Bone marrow (tissue), 2 donors: ENCODE data around the gene RSRC1.
"Not testable (repeated sequence)": the region's sequence is repeated elsewhere in the genome, so short reads cannot be mapped to it uniquely, and the experiment has no call there.

Experiments
- DNase-seq, 2 donors: peaks; one replicate each; lab custom pipeline; 2025; lab: John Stamatoyannopoulos, UW

The RSRC1 gene

DNA sequence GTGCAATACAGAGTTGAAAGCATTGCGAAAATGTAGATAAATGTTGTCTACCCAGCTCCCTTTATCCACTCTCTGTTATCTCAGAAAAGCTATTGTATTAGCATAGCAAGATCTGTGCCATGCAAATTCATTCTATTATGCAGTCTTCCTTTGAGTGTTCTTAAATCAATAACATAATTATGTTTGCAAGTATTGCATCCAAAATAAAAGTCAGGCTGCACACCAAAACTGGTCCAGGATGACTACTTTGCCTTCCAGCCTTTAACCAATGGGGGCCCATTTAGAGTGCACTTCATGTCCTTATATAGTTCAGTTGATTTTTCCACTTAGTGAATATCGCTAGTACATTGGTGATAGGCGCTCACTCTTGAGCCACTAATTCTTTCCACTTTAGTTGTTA lies 353.7 kb downstream of the RSRC1 start:
- DNase-seq, result no peak

GRCh38 chr3:158465074-158465473 lies 355.2 kb downstream of the RSRC1 start:
- no peak for DNase-seq

GRCh38 chr3:158470944-158471638 lies 361.2 kb downstream of the RSRC1 start:
- no peak for DNase-seq

- DNase-seq, result no peak
These were observed 361.9 kb downstream of the RSRC1 start for GRCh38 chr3:158471639-158472294.

GRCh38 chr3:158479051-158479450 lies 369.2 kb downstream of the RSRC1 start:
- DNase-seq, result no peak

- no peak for DNase-seq
These were observed 373.9 kb downstream of the RSRC1 start for GRCh38 chr3:158483701-158484235.

DNA sequence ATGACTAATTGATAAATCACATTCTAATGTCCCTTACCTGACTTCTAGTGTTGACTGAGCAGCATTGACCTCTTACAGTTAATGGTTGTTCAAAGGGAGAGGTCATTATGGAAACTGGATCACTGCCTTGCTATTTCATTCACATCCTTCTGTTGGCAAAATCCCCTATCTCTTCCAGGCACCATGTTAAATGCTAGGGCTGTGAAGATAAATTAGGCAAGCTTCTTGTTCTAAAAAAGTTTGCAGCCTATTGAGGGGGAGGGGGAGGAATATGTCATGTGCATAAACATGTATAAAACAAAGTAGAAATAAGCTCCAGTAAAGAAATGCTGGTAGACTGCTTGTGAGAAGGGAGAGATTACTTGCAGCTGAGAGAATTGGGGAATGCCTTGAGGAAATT lies 376.3 kb downstream of the RSRC1 start:
- no peak for DNase-seq

GRCh38 chr3:158488670-158489069 lies 378.8 kb downstream of the RSRC1 start:
- DNase-seq, result no peak

DNA sequence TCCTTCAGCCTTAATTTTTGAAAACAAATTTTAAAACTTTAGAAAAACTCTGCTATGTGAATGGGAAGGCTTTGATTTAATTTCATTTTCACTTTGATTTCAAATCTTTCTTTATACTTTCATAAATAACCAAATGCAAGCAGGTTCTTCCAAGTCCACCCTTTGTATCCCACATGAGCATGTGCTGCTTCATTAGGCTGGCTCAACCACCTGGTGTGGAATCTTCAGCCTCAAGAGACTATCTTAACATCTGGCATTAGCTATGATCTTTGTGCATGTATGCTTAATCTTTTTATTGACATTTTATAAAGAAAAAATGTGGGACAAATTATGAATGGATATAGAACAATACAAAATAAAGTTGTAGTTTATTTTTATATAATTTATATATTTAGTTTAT lies 379.3 kb downstream of the RSRC1 start:
- DNase-seq, result no peak

GRCh38 chr3:158491968-158492367 lies 382.1 kb downstream of the RSRC1 start:
- DNase-seq, result no peak

DNA sequence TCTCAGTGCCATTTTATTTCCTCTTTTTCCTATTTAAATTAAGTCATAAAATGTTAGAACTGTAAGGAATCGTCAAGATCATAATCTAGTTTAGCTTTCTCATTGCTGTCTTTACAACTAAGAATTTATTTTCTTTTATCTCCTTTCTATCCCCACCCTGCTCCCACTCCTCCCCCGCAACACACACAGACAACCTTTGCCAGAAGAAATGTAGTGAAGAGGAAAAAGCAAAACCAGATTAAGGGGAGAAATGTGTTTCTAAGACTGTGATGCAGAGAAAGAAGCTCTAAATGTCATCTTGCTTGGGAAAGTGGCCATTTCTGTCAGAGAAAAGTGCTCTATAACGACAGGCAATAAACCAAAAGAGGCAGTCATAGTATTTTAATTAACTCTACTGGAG lies 382.8 kb downstream of the RSRC1 start:
- DNase-seq, result no peak

GRCh38 chr3:158493931-158494330 lies 384.0 kb downstream of the RSRC1 start:
- DNase-seq, result no peak

DNA sequence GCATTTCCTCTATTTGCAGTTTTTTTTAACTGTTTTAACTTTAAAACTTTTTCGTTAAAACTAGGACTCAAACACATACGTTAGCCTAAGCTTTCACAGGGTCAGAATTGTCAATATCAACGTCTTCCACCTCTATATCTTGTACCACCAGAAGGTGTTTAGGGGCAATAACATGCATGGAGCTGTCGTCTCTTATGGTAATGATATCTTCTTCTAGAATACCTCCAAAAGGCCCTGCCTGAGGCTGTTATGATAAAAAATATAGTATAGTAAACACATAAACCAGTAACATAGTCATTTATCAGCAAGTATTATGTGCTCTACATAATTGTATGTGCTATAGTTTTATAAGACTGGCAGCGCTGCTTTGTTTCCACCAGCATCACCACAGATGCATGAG lies 384.8 kb downstream of the RSRC1 start:
- no peak for DNase-seq

DNA sequence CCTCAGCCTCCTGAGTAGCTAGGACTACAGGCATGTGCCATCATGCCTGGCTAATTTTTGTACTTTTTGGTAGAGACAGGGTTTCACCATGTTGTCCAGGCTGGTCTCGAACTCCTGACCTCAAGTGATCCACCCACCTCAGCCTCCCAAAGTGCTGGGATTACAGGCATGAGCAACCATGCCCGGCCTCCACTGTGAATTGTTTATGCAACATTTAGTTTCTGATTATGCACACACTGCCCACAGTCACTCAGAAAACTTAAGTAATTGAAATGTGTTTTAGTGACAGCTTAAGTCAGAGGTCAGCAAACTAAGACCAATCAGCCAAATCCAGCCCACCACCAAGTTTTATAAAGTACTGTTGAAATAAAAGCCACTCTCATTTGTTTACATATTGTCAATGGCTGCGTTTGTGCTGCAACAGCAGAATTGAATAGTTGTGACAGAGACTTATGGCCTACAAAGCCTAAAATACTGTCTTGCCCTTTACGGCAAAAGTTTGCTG lies 385.6 kb downstream of the RSRC1 start:
- not testable (repeated sequence) for DNase-seq

DNA sequence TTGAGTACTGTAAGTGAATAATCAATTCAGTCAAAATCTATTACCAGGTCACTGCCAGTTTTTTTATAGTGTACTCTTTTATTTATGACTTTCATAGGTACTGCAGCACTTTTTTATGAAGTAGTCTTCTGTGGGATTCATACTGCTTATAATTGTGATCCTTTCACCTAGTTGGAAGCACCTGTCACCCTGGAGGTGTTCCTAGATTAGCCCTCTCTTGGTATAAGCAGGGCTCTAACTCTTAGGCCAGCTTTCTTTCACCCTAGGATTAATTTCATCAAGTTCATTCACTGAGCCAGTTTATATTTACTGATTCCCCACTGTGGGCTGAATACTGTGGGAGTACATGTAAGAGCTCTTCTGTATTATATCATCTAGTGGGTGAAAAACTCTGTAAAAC lies 395.2 kb downstream of the RSRC1 start:
- DNase-seq, result no peak

DNA sequence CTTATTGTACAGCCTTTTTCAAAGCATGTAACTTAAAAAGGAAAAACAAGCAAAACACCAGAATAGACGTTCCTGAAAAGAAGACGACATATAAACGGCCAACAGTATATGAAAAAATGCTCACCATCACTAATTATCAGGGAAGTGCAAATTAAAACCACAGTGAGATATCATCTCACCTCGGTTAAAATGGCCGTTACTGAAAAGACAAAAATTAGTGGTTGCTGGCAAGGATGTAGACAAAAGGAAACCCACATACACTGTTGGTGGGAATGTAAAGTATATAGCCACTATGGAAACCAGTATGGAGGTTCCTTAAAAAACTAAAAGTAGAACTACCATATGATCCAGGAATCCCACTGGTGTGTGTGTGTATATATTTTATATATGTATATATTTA lies 396.6 kb downstream of the RSRC1 start:
- DNase-seq, result no peak

DNA sequence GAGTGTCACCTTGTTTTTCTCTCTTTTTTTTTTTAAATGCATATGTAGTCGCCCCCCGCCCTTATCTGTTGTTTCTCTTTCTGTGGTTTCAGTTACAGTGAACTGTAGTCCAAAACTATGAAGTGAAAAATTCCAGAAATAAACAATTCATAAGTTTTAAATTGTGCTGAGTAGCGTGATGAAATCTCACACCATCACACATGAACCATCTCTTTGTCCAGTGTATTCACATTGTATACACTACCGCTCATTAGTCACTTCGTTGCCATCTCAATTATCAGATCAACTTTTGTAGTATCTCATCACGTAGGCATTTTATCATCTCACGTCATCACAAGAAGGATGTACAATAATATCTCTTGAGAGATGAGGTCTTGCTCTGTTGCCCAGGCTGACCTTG lies 398.6 kb downstream of the RSRC1 start:
- no peak for DNase-seq

GRCh38 chr3:158509891-158510290 lies 400.0 kb downstream of the RSRC1 start:
- no peak for DNase-seq

- not testable (repeated sequence) for DNase-seq
These were observed 406.8 kb downstream of the RSRC1 start for GRCh38 chr3:158516729-158517128.

- DNase-seq, result no peak
These were observed 409.9 kb downstream of the RSRC1 start for GRCh38 chr3:158519776-158520175.

- DNase-seq, result no peak
These were observed 410.5 kb downstream of the RSRC1 start for GRCh38 chr3:158520433-158520832.

DNA sequence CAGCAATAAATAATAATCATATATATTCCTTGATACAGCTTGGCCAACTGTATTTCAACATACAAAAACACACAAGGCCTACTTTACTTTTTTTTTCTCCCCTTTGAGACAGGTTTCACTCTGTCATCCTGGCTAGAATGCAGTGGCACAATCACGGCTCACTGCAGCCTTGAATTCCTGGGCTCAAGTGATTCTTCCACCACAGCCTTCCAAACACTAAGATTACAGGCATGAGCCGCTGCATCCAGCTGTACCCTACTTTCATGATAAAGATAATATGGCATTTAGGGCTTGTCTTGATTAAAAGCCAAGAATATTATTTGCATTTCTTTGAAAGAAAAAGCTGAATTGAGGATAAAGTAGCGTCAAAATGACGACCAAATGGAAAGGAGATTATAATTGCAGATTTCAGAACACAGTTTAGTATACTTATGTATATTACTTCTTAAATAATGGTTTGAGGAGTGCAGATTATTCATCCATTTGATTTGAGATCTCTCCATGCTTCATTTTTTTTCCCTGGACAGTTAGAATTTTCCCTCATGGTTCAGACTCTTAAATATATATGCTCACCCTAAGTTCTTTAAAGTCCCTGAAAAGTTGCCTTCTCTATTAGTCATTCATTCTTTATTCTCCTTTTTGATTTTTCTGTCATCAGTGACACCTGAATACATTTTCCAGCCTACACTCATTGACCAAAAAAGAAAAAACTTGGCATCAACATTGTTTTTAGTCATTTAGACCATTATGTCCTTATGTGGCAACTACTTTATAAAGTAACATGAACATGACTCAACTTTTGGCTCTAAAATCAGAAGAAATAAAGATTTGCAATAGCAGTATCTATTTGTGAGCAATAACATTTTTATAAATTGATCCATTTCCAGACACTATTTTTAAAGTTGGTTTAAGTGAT lies 412.6 kb downstream of the RSRC1 start:
- no peak for DNase-seq
